ENCODE measurements around the gene LGALS4.

DNA sequence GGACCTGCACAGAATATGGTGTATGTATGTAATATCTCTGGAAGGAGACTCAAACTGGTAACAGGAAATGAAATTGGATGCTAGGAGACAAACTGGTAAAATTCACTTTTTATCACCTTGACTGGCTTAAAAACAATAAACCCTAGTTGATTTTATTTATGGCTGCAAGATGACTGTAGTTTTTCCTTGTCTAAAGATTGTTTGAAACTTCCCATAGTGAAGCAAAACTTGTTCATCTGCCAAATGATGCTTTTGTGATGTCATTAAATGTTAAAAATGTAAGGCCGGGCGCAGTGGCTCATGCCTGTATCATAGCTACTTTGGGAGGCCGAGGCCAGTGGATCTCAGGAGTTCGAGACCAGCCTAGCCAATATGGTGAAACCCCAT, 21.4 kb upstream of the LGALS4 start:
- TF ChIP-seq, protein P1, sequence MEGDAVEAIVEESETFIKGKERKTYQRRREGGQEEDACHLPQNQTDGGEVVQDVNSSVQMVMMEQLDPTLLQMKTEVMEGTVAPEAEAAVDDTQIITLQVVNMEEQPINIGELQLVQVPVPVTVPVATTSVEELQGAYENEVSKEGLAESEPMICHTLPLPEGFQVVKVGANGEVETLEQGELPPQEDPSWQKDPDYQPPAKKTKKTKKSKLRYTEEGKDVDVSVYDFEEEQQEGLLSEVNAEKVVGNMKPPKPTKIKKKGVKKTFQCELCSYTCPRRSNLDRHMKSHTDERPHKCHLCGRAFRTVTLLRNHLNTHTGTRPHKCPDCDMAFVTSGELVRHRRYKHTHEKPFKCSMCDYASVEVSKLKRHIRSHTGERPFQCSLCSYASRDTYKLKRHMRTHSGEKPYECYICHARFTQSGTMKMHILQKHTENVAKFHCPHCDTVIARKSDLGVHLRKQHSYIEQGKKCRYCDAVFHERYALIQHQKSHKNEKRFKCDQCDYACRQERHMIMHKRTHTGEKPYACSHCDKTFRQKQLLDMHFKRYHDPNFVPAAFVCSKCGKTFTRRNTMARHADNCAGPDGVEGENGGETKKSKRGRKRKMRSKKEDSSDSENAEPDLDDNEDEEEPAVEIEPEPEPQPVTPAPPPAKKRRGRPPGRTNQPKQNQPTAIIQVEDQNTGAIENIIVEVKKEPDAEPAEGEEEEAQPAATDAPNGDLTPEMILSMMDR (conservative IDR thresholded peaks at IDR 0.05; ENCODE audit: low read length): no peak
- TF ChIP-seq EZH2phosphoT487 (IDR thresholded peaks at IDR 0.05; ENCODE audit: borderline replicate concordance): no peak
